Embryonic facial prominence (tissue), 1 donor: ENCODE measurements around the gene FIBCD1.

Experiments used
- DNase-seq: peaks from one replicate; pipeline ENCODE4 v3.0.0-alpha.2; 2016; ENCODE audit errors: extremely low spot score

Gene FIBCD1

DNA sequence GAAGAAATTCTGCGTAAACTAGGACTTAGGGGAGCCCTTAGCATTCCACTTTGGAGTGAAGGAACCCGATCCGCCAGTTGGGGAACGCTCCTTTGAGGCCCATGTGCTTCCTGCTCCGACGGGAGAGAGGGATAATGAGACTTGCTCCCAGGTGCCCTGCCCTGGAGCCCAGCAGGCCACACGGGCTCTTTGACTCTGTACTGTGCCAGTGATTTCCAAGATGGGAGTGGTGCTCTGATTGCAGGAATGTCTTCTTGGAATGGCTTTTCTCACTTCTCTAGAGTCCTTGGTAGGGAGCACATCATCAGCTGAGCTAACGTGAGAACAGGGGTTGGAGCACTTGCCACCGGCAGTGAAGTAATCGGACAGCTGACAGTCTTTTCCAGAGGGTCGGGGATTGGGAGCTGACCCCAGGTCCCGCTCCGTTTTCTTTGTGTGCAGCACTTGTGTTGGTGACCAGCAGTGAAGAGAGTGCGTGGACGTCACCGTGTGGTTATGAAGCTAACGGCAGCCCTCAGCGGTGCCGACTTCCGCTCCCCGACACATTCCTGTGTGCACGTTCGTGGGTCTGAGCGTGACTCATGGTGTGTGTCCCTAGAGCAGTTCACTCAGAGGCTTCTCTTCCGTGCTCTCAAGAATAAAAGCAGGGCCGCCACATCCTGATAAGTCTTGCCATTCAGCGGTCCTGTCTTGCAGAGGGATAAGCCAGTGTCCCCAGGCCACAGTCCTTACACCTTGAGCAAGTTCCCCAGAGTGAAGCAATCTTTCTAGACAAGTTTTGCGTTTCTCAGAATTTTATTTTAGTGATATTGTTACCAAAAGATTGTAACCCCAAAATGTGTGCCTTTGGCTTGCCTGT is 78.4 kb downstream of the FIBCD1 start:
- DNase-seq = no peak

GRCh38 chr9:130858739-130859705 is 80.0 kb downstream of the FIBCD1 start:
- no peak for DNase-seq

- no peak for DNase-seq
Measured at GRCh38 chr9:130857864-130858738, 80.9 kb downstream of the FIBCD1 start.

GRCh38 chr9:130856474-130856873 is 82.6 kb downstream of the FIBCD1 start:
- no peak for DNase-seq

DNA sequence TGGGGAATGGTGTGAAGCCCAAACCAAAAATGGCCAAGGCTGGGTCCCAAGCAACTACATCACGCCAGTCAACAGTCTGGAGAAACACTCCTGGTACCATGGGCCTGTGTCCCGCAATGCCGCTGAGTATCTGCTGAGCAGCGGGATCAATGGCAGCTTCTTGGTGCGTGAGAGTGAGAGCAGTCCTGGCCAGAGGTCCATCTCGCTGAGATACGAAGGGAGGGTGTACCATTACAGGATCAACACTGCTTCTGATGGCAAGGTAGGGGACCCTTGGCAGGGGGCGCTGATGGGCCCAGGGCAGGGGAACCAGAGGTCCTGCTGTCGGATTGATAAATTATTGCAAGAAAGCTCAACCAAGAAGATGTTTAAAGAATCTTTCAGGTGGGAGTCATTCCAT is 84.2 kb downstream of the FIBCD1 start:
- DNase-seq = no peak

DNA sequence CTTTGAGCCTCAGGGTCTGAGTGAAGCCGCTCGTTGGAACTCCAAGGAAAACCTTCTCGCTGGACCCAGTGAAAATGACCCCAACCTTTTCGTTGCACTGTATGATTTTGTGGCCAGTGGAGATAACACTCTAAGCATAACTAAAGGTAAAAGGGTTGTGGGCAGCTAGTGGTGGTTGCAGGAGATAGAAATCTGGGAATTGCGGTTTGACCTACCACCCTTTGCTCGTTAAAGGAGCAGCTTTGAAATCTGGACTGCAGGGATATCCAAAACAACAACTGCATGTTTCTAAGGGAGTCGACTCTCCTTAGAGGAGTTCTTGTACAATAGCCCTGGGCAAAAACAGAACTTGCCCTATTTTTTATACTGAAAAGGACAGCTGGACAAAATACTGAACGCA is 85.0 kb downstream of the FIBCD1 start:
- no peak for DNase-seq

GRCh38 chr9:130852801-130853200 is 86.2 kb downstream of the FIBCD1 start:
- no peak for DNase-seq
